PC-3 (cell line): ENCODE results near the gene AMN. TPM values are rescaled to one million over a fixed set of nuclear protein-coding genes. Genes with fewer than 3 reads are reported as not detected.

Experiments
- ATAC-seq: fragments of 200-7000 bp; cut with Tn5 transposase; 2 replicates; pipeline ENCODE4 v1.9.1; 2020; ENCODE audit warnings: mild to moderate bottlenecking, moderate library complexity
- BruUV-seq: library from RNA; stranded (reverse); fragments of 400-500 nt; replicated peaks from 2 replicates; lab custom pipeline; 2021; lab: Mats Ljungman, UMichigan
- CTCF ChIA-PET: fragments of 300-600 bp; sonication (Branson Sonifier 250); formaldehyde crosslinking; loops from one replicate; lab custom pipeline; 2022; ENCODE audit warnings: antibody characterized with exemption; lab: Charles Lee
- POLR2A ChIA-PET: fragments of 300-600 bp; sonication (Branson Sonifier 250); formaldehyde crosslinking; loops from one replicate; lab custom pipeline; 2022; ENCODE audit warnings: antibody characterized with exemption; ENCODE audit not compliant: unreplicated experiment; lab: Charles Lee
- DNase-seq: peaks from one replicate; pipeline ENCODE4 v3.0.0-alpha.2; 2015
- H2AFZ ChIP-seq: fragments of 300-600 bp; sonication (generic); 2 replicates; pipeline ENCODE4 v1.6.0; 2016; ENCODE audit warnings: antibody characterized with exemption, low read length
- H3F3A ChIP-seq: fragments of 300-600 bp; sonication (generic); one replicate; pipeline ENCODE4 v1.6.0; 2017; ENCODE audit warnings: antibody characterized with exemption, low read length, control low read depth, mild to moderate bottlenecking; ENCODE audit not compliant: unreplicated experiment
- H3K27ac ChIP-seq: fragments of 300-600 bp; sonication (generic); 2 replicates; pipeline ENCODE4 v1.5.1; 2016; ENCODE audit warnings: mild to moderate bottlenecking, low read length
- H3K27me3 ChIP-seq: fragments of 300-600 bp; sonication (generic); 2 replicates; pipeline ENCODE4 v1.6.1; 2016; ENCODE audit warnings: low read length, mixed read lengths
- H3K36me3 ChIP-seq: fragments of 300-600 bp; sonication (generic); 2 replicates; pipeline ENCODE4 v1.6.1; 2016; ENCODE audit warnings: low read depth, mixed run types, low read length, mixed read lengths
- H3K4me1 ChIP-seq: fragments of 300-600 bp; sonication (generic); 2 replicates; pipeline ENCODE4 v1.5.1; 2016; ENCODE audit warnings: low read length; ENCODE audit not compliant: insufficient read depth
- H3K4me2 ChIP-seq: fragments of 300-600 bp; sonication (generic); 2 replicates; pipeline ENCODE4 v1.6.0; 2016; ENCODE audit warnings: low read length
- H3K4me3 ChIP-seq: fragments of 300-600 bp; sonication (generic); 2 replicates; pipeline ENCODE4 v1.5.1; 2016; ENCODE audit warnings: mild to moderate bottlenecking, low read length, mixed read lengths
- H3K79me2 ChIP-seq: fragments of 300-600 bp; sonication (generic); 2 replicates; pipeline ENCODE4 v1.6.1; 2017; ENCODE audit warnings: low read length, mixed read lengths
- H3K9ac ChIP-seq: fragments of 300-600 bp; sonication (generic); 2 replicates; pipeline ENCODE4 v1.6.0; 2016; ENCODE audit warnings: mild to moderate bottlenecking, low read length
- H3K9me2 ChIP-seq: fragments of 300-600 bp; sonication (generic); replicated peaks from 2 replicates; pipeline ENCODE4 v1.6.1; 2016; ENCODE audit warnings: mixed run types, low read length, mixed read lengths
- H3K9me3 ChIP-seq: fragments of 300-600 bp; sonication (generic); 2 replicates; pipeline ENCODE4 v1.6.1; 2016; ENCODE audit warnings: low read length, mixed read lengths
- H4K20me1 ChIP-seq: fragments of 300-600 bp; sonication (generic); 2 replicates; pipeline ENCODE4 v1.6.1; 2016; ENCODE audit warnings: low read length, mixed read lengths
- EZH2 ChIP-seq: fragments of 300-600 bp; sonication (generic); IDR thresholded peaks from one replicate; pipeline ENCODE4 v1.6.1; 2017; ENCODE audit warnings: antibody characterized with exemption, mild to moderate bottlenecking, low read length; ENCODE audit not compliant: unreplicated experiment
- EZH2phosphoT487 ChIP-seq: fragments of 300-600 bp; sonication (generic); IDR thresholded peaks from 2 replicates; pipeline ENCODE4 v1.6.1; 2018; ENCODE audit warnings: mild to moderate bottlenecking, antibody characterized with exemption, low read length, borderline replicate concordance
- intact Hi-C: fragments of 100-400 bp; cut with micrococcal nuclease; formaldehyde crosslinking; loops from 2 replicates; pipeline ENCODE4 v1.9.0; 2023
- total RNA-seq: library from RNA; depleted of rRNA; stranded (reverse); fragments of >200 nt; gene quantifications from 2 replicates; pipeline ENCODE4 v1.2.3, GENCODE V29; 2014
- TF ChIP-seq, protein P1 (sequence below): fragments of 300-600 bp; sonication (generic); conservative IDR thresholded peaks from 2 replicates; pipeline ENCODE4 v1.5.1; 2017; ENCODE audit warnings: antibody characterized with exemption, low read depth, mild to moderate bottlenecking, low read length

Gene AMN
- total RNA-seq, 1 experiment from 2014 or later, result not detected

DNA sequence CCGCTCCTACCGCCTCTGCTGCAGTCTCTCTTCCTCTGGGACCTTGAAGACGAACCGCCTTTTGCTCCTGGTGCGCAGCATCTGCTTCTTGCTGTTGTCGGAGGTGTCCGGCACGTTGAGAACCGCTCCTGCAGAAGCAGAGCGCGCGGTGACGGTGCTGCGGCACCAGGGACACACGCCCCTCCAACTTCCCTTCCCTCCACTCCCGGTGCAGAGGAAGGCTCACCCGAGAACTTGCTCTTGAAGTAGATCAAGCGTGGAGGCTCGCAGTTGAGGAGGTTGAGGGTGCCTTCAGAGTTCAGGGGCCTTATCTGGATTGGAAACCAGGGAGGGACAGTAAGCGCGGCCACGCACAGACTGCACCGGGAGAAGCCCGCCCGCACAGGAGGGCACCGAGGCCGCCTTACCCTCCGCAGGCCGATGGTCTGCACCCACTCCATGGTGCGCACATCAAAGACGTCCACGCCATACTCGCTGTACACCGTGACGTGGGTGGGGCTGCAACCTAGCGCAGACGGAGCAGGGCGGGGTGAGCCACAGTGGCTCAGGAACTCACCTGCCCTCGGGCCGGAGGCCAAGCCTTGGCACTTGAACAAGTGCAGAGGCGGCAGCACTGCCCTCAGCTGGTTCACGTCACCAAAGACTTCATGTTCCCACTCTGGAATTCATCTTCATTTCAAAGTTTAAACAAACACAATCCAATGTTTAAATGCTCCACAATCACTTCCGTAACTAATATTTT is 17.5 kb downstream of the AMN start:
- no peak overlapping the region for H3K27ac ChIP-seq
- no TSS peak for BruUV-seq
- H3K36me3 ChIP-seq, result peaks cover 22% of the 10 kb centered on the region
- H3F3A ChIP-seq, result no peaks in the 10 kb centered on the region
- DNase-seq, result no peak
- H3K4me2 ChIP-seq, result no peak overlapping the region
- POLR2A ChIA-PET, result no interaction called here
- H3K9me3 ChIP-seq, result no peaks in the 10 kb centered on the region
- no peaks in the 10 kb centered on the region for H3K27me3 ChIP-seq
- H4K20me1 ChIP-seq, result no peaks in the 10 kb centered on the region
- H3K79me2 ChIP-seq, result no peaks in the 10 kb centered on the region
- CTCF ChIA-PET, result no interaction called here
- intact Hi-C loops, result no loop called here
- H2AFZ ChIP-seq, result no peak overlapping the region
- no peak overlapping the region for H3K4me3 ChIP-seq
- H3K4me1 ChIP-seq, result no peaks in the 10 kb centered on the region
- ATAC-seq, result no peak
- H3K9ac ChIP-seq, result no peak overlapping the region
- no peaks in the 10 kb centered on the region for H3K9me2 ChIP-seq
- TF ChIP-seq EZH2phosphoT487 (no peak), EZH2 (no peak)
- TF ChIP-seq, protein P1, sequence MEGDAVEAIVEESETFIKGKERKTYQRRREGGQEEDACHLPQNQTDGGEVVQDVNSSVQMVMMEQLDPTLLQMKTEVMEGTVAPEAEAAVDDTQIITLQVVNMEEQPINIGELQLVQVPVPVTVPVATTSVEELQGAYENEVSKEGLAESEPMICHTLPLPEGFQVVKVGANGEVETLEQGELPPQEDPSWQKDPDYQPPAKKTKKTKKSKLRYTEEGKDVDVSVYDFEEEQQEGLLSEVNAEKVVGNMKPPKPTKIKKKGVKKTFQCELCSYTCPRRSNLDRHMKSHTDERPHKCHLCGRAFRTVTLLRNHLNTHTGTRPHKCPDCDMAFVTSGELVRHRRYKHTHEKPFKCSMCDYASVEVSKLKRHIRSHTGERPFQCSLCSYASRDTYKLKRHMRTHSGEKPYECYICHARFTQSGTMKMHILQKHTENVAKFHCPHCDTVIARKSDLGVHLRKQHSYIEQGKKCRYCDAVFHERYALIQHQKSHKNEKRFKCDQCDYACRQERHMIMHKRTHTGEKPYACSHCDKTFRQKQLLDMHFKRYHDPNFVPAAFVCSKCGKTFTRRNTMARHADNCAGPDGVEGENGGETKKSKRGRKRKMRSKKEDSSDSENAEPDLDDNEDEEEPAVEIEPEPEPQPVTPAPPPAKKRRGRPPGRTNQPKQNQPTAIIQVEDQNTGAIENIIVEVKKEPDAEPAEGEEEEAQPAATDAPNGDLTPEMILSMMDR, result no peak

DNA sequence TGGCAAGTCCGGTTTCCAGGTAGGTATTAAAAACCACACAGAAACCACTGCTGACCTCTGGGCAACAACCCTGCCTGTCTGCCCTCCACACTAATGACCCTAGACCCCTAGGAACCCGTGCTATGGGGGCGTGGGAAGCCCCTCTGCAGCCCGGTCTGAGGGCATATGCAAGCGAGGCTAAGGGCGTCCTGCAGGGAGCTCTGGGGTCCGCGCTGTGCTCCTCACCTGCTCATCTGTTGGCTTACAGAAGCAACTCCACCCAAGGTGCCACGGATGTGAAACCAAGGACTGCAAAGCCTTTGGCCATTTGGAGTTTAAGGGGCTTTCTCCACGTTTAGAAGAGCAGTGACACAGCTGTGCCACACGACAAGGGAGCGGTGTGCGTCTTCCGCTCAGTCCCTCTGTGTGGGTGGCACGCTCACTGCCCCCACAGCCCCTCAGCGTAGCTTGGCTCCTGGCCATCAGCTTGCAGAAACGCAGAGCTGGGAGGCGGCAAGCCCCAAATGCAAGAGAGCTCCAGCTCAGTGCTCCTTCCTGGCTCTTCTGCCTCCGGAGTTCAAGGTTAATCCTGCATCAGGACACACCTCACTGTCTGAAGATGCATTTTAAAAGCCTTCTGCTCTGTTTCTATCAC is 18.4 kb downstream of the AMN start:
- H3K4me1 ChIP-seq, result no peaks in the 10 kb centered on the region
- H3K9ac ChIP-seq, result no peak overlapping the region
- H3K4me3 ChIP-seq, result no peak overlapping the region
- TF ChIP-seq EZH2 (no peak), EZH2phosphoT487 (no peak)
- TF ChIP-seq, protein P1, result no peak
- H3K9me3 ChIP-seq, result no peaks in the 10 kb centered on the region
- H2AFZ ChIP-seq, result no peak overlapping the region
- no TSS peak for BruUV-seq
- intact Hi-C loops, result no loop called here
- no peaks in the 10 kb centered on the region for H3K9me2 ChIP-seq
- H3K36me3 ChIP-seq, result peaks cover 30% of the 10 kb centered on the region
- CTCF ChIA-PET, result no interaction called here
- POLR2A ChIA-PET, result no interaction called here
- DNase-seq (no peak), ATAC-seq (no peak)
- H3K4me2 ChIP-seq, result no peak overlapping the region
- H3K27ac ChIP-seq, result no peak overlapping the region
- H3F3A ChIP-seq, result no peaks in the 10 kb centered on the region
- H4K20me1 ChIP-seq, result no peaks in the 10 kb centered on the region
- no peaks in the 10 kb centered on the region for H3K79me2 ChIP-seq
- no peaks in the 10 kb centered on the region for H3K27me3 ChIP-seq

DNA sequence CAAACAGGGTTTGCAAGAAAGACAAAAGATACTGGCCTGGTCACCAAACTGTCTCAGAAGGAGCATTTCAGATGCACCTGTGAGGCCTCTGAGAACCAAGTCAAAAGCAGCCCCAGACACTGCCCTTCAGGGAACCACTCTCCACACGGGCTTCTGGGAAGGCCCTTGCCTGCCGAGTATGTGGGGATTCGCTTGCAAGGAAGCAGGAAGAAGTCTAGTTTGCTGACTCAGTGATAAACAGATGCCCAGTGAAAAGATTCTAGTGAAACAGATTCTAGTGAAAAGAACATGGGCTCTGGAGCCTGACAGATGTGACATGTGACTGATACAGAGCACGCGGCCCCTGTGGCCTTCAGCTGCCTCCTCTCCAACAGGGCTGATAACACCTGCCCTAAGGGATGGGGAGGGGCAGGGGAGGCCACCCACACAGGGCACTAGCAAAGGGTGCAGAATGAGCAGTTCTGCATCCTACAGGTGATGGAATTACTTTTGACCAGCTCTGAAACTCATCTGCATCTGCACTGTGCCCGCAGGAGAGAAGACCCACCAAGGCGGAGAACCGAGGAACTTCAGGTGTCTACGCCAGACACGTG is 19.1 kb downstream of the AMN start:
- CTCF ChIA-PET, result no interaction called here
- Histone ChIP-seq H3K27me3 (no peaks in the 10 kb centered on the region), H3K4me1 (no peaks in the 10 kb centered on the region), H3K79me2 (no peaks in the 10 kb centered on the region), H4K20me1 (no peaks in the 10 kb centered on the region), H3K9ac (no peak overlapping the region), H3K4me3 (no peak overlapping the region), H3F3A (no peaks in the 10 kb centered on the region), H3K27ac (no peak overlapping the region), H3K36me3 (peaks cover 33% of the 10 kb centered on the region), H3K9me3 (no peaks in the 10 kb centered on the region), H3K9me2 (no peaks in the 10 kb centered on the region), H3K4me2 (no peak overlapping the region), H2AFZ (no peak overlapping the region)
- intact Hi-C loops, result no loop called here
- no peak for TF ChIP-seq EZH2
- TF ChIP-seq, protein P1, result no peak
- no peak for TF ChIP-seq EZH2phosphoT487
- no peak for ATAC-seq
- POLR2A ChIA-PET, result no interaction called here
- no peak for DNase-seq
- BruUV-seq, result no TSS peak
